ENCODE measurements around the gene PDK2.

GRCh38 chr17:50070908-50071680 lies 24.1 kb upstream of the PDK2 start:
- TF ChIP-seq SMC3 (IDR thresholded peaks at IDR 0.05; ENCODE audit: borderline replicate concordance, low read length) = no peak
- no peak for TF ChIP-seq CTCF (IDR thresholded peaks at IDR 0.05 in 2 of 3, conservative IDR thresholded peaks at IDR 0.05 in 1 of 3; ENCODE audit: control insufficient read depth in 2 of 3, extremely low read depth in 1 of 3, insufficient read depth in 1 of 3, low read depth in 3 of 3, low read length in 3 of 3)
- no peak for TF ChIP-seq NR2C2 (IDR thresholded peaks at IDR 0.05; ENCODE audit: borderline replicate concordance, control insufficient read depth, insufficient read length, low read depth)
- TF ChIP-seq CBFB (IDR thresholded peaks at IDR 0.05; ENCODE audit: low read depth) = no peak
- TF ChIP-seq ZZZ3 (IDR thresholded peaks at IDR 0.05; ENCODE audit: control insufficient read depth, insufficient read length, low read depth) = no peak
- TF ChIP-seq USF2 (IDR thresholded peaks at IDR 0.05; ENCODE audit: borderline replicate concordance, low read depth, low read length) = no peak
- no peak for TF ChIP-seq EZH2 (IDR thresholded peaks at IDR 0.05; ENCODE audit: borderline replicate concordance, control insufficient read depth, low read depth, low read length)
- TF ChIP-seq EP300 (IDR thresholded peaks at IDR 0.05; ENCODE audit: borderline replicate concordance in 1 of 2, control insufficient read depth in 1 of 2, low read depth in 2 of 2, low read length in 2 of 2) = no peak
- TF ChIP-seq IRF3 (IDR thresholded peaks at IDR 0.05) = no peak
- TF ChIP-seq FOXM1 (IDR thresholded peaks at IDR 0.05; ENCODE audit: low read depth, low read length) = no peak
- no peak for TF ChIP-seq ELK1 (IDR thresholded peaks at IDR 0.05; ENCODE audit: low read depth, low read length)
